HG03432 (cell line): ENCODE results near the gene SKI.

Experiments
- ATAC-seq: cut with Tn5 transposase; IDR thresholded peaks from one replicate; pipeline ENCODE4 v1.9.1; 2021; ENCODE audit warnings: mild to moderate bottlenecking, moderate library complexity; ENCODE audit not compliant: unreplicated experiment

Gene SKI

GRCh38 chr1:2229037-2229864 is 1.1 kb downstream of the SKI start:
- no peak for ATAC-seq

- ATAC-seq, result no peak
Observed at GRCh38 chr1:2229911-2230731, 2.0 kb downstream of the SKI start.

- ATAC-seq, result no peak
Observed at GRCh38 chr1:2230781-2231531, 2.8 kb downstream of the SKI start.

GRCh38 chr1:2231532-2232254 is 3.6 kb downstream of the SKI start:
- ATAC-seq, result no peak

GRCh38 chr1:2232255-2232915 is 4.3 kb downstream of the SKI start:
- ATAC-seq, result no peak

- ATAC-seq, result no peak
Observed at GRCh38 chr1:2232916-2233438, 4.9 kb downstream of the SKI start.

GRCh38 chr1:2233468-2233867 is 5.3 kb downstream of the SKI start:
- ATAC-seq, result no peak

- peak; percentile 46 for ATAC-seq
Observed at GRCh38 chr1:2233997-2234761, 6.1 kb downstream of the SKI start.

- no peak for ATAC-seq
Observed at GRCh38 chr1:2234762-2235113, 6.6 kb downstream of the SKI start.

- ATAC-seq, result no peak
Observed at GRCh38 chr1:2235300-2235998, 7.3 kb downstream of the SKI start.

- ATAC-seq, result no peak
Observed at GRCh38 chr1:2236695-2237677, 8.9 kb downstream of the SKI start.

GRCh38 chr1:2237773-2238172 is 9.7 kb downstream of the SKI start:
- no peak for ATAC-seq

GRCh38 chr1:2238361-2239012 is 10.4 kb downstream of the SKI start:
- ATAC-seq, result no peak

- no peak for ATAC-seq
Observed at GRCh38 chr1:2239013-2239370, 10.9 kb downstream of the SKI start.

- no peak for ATAC-seq
Observed at GRCh38 chr1:2239384-2239985, 11.4 kb downstream of the SKI start.

GRCh38 chr1:2240270-2241156 is 12.4 kb downstream of the SKI start:
- ATAC-seq, result no peak
